Measurements from ENCODE around the gene ATP11A.

ATP11A gene

GRCh38 chr13:112689303-112690245 lies at the start of gene ATP11A:
Gene ATP11A, plus strand, starts transcription at chr13:112690038. Its CDS starts 379 bp downstream, at chr13:112690417.
- DNase-seq = peak; percentile 86

- no peak for DNase-seq
Observed at GRCh38 chr13:112641456-112642089, 48.3 kb upstream of the ATP11A start.

- no peak for DNase-seq
Observed at GRCh38 chr13:112642090-112642460, 47.8 kb upstream of the ATP11A start.

GRCh38 chr13:112643759-112644459 lies 45.9 kb upstream of the ATP11A start:
- no peak for DNase-seq

- no peak for DNase-seq
Observed at GRCh38 chr13:112645327-112645914, 44.4 kb upstream of the ATP11A start.

- no peak for DNase-seq
Observed at GRCh38 chr13:112647256-112647655, 42.6 kb upstream of the ATP11A start.

GRCh38 chr13:112648101-112648500 lies 41.7 kb upstream of the ATP11A start:
- DNase-seq = no peak

GRCh38 chr13:112648966-112649690 lies 40.7 kb upstream of the ATP11A start:
- no peak for DNase-seq

- no peak for DNase-seq
Observed at GRCh38 chr13:112651311-112651710, 38.5 kb upstream of the ATP11A start.

- DNase-seq = no peak
Observed at GRCh38 chr13:112651750-112652511, 37.9 kb upstream of the ATP11A start.

GRCh38 chr13:112652512-112653070 lies 37.2 kb upstream of the ATP11A start:
- DNase-seq = no peak

GRCh38 chr13:112653071-112653470 lies 36.8 kb upstream of the ATP11A start:
- DNase-seq = no peak

GRCh38 chr13:112655913-112656312 lies 33.9 kb upstream of the ATP11A start:
- no peak for DNase-seq

- no peak for DNase-seq
Observed at GRCh38 chr13:112657850-112658445, 31.9 kb upstream of the ATP11A start.

GRCh38 chr13:112658808-112659207 lies 31.0 kb upstream of the ATP11A start:
- no peak for DNase-seq

GRCh38 chr13:112661291-112661690 lies 28.5 kb upstream of the ATP11A start:
- no peak for DNase-seq

GRCh38 chr13:112664501-112665203 lies 25.2 kb upstream of the ATP11A start:
- DNase-seq = no peak

GRCh38 chr13:112668924-112669323 lies 20.9 kb upstream of the ATP11A start:
- no peak for DNase-seq

- DNase-seq = no peak
Observed at GRCh38 chr13:112669881-112670499, 19.8 kb upstream of the ATP11A start.

GRCh38 chr13:112670864-112671263 lies 19.0 kb upstream of the ATP11A start:
- no peak for DNase-seq

All from CD4-positive, alpha-beta T cell treated with Interleukin-6 for 4 hours (primary cell).